Sciatic nerve (tissue), 2 donors: Measurements from ENCODE around the gene ZNF112. TPM values are rescaled to one million over a fixed set of nuclear protein-coding genes. Genes with fewer than 3 reads are reported as not detected.
"Not testable (repeated sequence)": the region's sequence is repeated elsewhere in the genome, so short reads cannot be mapped to it uniquely, and the experiment has no call there.

Source experiments
- ATAC-seq: fragments of 200-7000 bp; cut with Tn5 transposase; one replicate; pipeline ENCODE4 v1.9.1; 2020; ENCODE audit warnings: mild to moderate bottlenecking, moderate library complexity
- DNase-seq: peaks from one replicate; pipeline ENCODE4 v3.0.0-alpha.2; 2020; ENCODE audit warnings: low spot score
- intact Hi-C: fragments of 100-400 bp; cut with DNase I; formaldehyde crosslinking; loops from one replicate; pipeline ENCODE4 v1.14.2; 2022
- total RNA-seq: library from RNA; stranded (reverse); fragmentation: NEBNext Ultra II Directional; extraction: Animal tissue kit (Norgen Biotek cat#: 25700); gene quantifications from one replicate; pipeline ENCODE4 v1.2.1, GENCODE V29; 2021
- donor health status: DM: no; HTN: no; CAD: no.
- donor health status: DM: no; HTN: no; CAD: no.

Gene ZNF112
- 6.9 TPM for total RNA-seq

- DNase-seq, result peak; percentile 89
- ATAC-seq, result peak; percentile 100
- intact Hi-C loops, result no loop called here
Measured at GRCh38 chr19:44356383-44357111, at the start of gene ZNF112. TSS of gene ZNF112 (minus strand) at chr19:44356680. CDS start at chr19:44340539, 16,141 bp downstream.

GRCh38 chr19:44401139-44402115 is 44.9 kb upstream of the ZNF112 start, which contains the start of gene ZNF285:
TSS of gene ZNF285 (minus strand) at chr19:44401608. CDS start at chr19:44397213, 4,395 bp downstream.
- intact Hi-C loops, result no loop called here
- peak; percentile 94 for DNase-seq
- ATAC-seq, result peak; percentile 100

GRCh38 chr19:44389268-44389667 is 32.8 kb upstream of the ZNF112 start:
- intact Hi-C loops, DNase-seq, ATAC-seq: not testable (repeated sequence)

GRCh38 chr19:44374789-44375188 is 18.3 kb upstream of the ZNF112 start:
- intact Hi-C loops, result no loop called here
- no peak for ATAC-seq
- DNase-seq, result no peak

GRCh38 chr19:44371815-44372480 is 15.5 kb upstream of the ZNF112 start:
- ATAC-seq, result no peak
- DNase-seq, result no peak
- intact Hi-C loops, result loop anchor here (2.0 kb wide), 1 partner anchor 23 kb away; no protein-coding TSS in a partner anchor

- no peak for DNase-seq
- intact Hi-C loops, result no loop called here
- ATAC-seq, result no peak
Measured at GRCh38 chr19:44367024-44367423, 10.5 kb upstream of the ZNF112 start.

GRCh38 chr19:44346556-44346955 is 9.9 kb downstream of the ZNF112 start:
- no peak for DNase-seq
- ATAC-seq, result no peak
- intact Hi-C loops, result no loop called here

GRCh38 chr19:44345959-44346358 is 10.5 kb downstream of the ZNF112 start:
- DNase-seq (no peak), ATAC-seq (no peak)
- intact Hi-C loops, result no loop called here

- DNase-seq (no peak), ATAC-seq (no peak)
- intact Hi-C loops, result no loop called here
Measured at GRCh38 chr19:44344255-44344654, 12.2 kb downstream of the ZNF112 start.

GRCh38 chr19:44341794-44342193 is 14.7 kb downstream of the ZNF112 start:
- intact Hi-C loops, result no loop called here
- no peak for ATAC-seq

GRCh38 chr19:44334639-44335038 is 21.8 kb downstream of the ZNF112 start:
- ATAC-seq, intact Hi-C loops, DNase-seq: not testable (repeated sequence)

More at GRCh38 chr19:44341794-44342193, 14.7 kb downstream of the ZNF112 start:
- no peak for DNase-seq

GRCh38 chr19:44332145-44332544 is 24.3 kb downstream of the ZNF112 start:
- no peak for ATAC-seq
- intact Hi-C loops, result no loop called here
- DNase-seq, result no peak

GRCh38 chr19:44315883-44316282 is 40.6 kb downstream of the ZNF112 start:
- ATAC-seq (no peak), DNase-seq (no peak)
- intact Hi-C loops, result no loop called here

GRCh38 chr19:44313231-44313630 is 43.2 kb downstream of the ZNF112 start:
- ATAC-seq (no peak), DNase-seq (no peak)
- intact Hi-C loops, result no loop called here

GRCh38 chr19:44308011-44308410 is 48.5 kb downstream of the ZNF112 start:
- ATAC-seq (no peak), DNase-seq (no peak)
- intact Hi-C loops, result no loop called here

GRCh38 chr19:44306283-44306682 is 50.2 kb downstream of the ZNF112 start:
- no peak for DNase-seq
- intact Hi-C loops, result no loop called here
- ATAC-seq, result no peak

- ATAC-seq (no peak), DNase-seq (no peak)
- intact Hi-C loops, result no loop called here
Measured at GRCh38 chr19:44305457-44305856, 51.0 kb downstream of the ZNF112 start.

- ATAC-seq, result peak; percentile 100
- intact Hi-C loops, result no loop called here
- peak; percentile 89 for DNase-seq
Measured at GRCh38 chr19:44304659-44305193, 51.8 kb downstream of the ZNF112 start, which contains the start of gene ZNF235. TSS of gene ZNF235 (minus strand) at chr19:44305025. CDS start at chr19:44303404, 1,621 bp downstream.
